DMS79 (cell line): ENCODE results near the gene FZD7.

ENCODE experiments used
- DNase-seq: peaks from one replicate; lab custom pipeline; 2025; lab: John Stamatoyannopoulos, UW

Gene FZD7

DNA sequence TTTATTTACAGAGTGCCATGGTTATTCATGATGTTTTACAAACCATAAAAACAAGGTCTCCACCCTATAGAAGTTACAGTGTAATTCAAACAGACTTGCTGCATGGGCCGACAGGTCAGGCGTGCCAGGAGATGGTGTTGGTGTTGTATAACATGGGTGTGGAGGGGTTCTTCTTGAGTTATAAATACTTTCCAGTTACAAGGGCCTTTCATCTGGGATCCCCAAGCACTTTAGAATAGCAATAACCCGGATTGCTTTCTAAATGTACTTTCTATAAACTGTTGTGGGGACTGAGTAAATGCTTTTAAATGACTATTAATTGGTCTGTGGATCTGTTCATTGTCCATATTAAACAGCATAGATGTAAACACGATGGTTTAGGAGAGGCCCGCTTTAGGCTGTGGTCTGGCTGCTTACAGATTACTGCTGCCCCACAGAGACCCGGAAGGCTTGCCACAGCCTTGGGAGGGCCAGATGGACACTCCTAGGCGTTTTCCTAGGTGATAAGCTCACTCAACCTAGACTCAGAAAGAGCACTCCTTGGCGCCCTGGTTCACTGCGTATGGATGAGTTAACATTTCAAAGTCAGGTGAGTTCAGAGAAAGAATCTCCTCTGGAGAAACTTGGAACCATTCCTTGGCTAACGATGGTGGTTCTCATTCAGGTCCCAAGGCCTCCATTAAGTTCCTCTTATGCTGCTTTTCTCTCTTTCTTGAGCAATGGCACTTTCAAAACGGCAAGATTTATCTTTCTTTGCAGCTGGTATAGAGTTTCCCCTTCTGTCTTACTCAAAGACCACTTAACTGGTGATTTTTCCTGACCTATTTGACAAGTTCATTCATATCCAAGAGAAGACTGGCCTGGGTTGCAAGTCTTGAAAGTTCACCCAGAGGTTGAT is 35.8 kb downstream of the FZD7 start:
- DNase-seq, result peak; percentile 16

DNA sequence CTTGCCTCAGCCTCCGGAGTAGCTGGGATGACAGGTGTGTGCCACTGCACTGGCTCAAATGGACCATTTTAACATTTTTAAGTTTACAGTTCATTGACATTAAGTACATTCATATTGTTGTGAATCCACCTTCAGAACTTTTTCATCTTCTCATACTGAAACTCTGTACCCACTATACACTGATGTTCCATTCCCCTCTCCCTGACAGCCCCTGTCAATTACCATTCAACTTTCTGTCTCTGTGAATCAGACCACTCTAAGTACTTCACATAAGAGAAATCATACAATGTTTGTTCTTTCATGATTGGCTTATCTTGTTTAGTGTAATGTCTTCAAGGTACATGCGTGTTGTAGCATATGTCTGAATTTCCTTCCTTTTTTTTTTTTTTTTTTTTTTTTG is 37.5 kb downstream of the FZD7 start:
- no peak for DNase-seq

DNA sequence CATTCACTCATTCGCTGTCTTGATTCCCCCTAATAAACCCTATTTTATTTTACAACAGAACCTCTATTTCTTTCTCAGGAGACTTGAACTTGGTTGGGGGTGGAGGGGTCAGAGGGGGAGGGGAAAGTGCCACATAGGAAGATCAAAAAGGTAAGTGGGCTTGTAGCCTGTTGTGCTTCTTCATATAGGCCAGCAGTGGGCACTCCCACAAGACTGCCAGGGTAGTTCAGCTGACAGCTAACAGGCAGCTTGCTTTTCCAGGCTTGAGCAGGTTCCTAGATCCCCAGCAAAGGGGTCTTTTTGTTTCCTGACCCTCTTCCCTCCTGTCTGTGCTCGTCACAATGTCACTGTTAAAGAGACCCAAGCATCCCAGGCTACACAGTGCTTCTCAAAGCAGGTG is 38.6 kb downstream of the FZD7 start:
- DNase-seq, result no peak

DNA sequence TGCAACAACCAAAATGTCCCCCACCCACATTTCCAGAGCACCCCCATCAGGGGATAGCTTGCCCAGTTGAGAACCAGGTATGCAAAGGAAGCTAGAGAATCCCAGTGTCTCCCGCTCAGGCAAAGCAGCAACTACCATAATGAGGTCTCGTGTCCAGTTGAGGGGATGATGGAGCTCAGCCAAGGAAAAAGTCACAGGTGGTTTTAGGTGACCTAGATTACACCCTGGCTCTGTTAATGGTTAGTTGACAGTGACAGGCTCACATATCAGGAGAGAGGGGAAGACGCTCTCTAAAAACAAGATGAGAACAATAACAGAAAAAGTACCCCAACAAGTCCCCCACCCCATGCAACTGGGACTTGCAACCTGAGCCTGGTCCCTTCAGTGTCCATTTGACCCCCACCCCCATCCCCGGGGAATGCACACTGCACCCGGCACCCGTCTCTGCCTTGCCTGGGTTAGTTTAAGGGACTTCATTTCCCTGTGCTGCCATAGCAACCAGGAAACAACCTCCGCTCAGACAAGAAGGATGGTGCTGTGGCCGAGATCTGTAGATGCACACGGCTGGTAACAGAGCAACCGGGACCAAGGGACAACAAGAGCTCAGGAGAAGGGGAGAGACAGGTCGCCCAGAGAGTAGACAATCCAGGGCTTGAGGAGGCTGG is 39.2 kb downstream of the FZD7 start, which contains the start of gene KIAA2012:
Gene KIAA2012, plus strand, starts transcription at position 519 of the 665 bp plus-strand sequence. CDS start 373 bp downstream, outside the sequence.
- no peak for DNase-seq

DNA sequence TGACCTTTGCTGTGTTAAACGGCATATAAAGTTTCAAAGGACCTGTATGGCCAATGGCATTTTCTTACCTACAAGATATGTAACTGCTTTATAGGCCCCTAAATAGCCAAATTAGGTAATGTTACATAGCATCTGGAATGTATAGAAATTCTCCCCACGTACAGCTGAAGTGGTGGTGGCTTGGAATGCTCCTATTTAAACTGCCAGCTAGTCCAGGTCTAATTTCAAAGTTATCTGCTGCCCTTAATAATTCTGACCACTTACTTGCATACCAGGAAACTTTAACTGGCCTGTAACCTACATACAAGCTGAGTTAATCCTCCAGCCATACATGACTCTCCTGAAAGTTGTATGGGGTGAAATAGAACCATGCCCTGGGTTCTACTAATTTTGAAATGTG is 40.7 kb downstream of the FZD7 start:
- DNase-seq, result no peak

DNA sequence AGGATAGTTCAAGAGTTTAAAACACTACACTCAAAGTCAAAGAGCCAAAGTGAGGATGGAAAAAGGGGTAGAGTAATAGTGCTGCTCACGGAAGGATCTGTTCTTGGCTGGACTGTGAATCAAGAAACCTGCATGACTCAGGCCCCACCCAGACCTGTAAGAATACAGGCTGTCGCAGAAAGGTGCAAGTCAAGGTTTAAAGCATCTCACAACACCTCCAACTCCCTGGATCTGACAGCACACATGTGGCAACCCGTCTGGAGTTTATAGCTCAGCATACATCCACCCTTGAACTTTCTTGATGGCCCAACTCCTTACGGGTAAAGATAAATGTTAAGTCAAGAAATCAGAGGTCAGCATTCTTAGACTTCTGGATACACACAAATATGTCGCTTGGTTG is 45.7 kb downstream of the FZD7 start:
- no peak for DNase-seq

DNA sequence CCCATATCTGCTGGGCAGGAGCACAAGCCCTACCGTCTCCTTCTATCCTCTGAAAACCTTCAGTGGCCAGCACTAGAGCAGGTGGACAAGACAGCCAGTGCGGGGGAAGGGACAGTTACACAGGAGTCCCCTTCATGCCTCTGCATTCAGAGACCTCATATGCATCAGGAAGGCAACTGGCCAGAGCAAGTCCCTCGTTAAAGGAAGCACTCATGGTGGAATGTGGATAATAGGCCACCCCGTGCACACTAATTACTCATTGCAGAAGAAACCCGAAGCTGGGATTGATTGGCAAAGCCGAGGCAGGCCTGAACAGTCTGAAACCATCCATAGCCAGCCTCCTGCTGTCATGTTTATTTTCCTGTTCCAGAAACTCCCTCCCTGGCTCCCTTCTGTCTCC is 50.6 kb downstream of the FZD7 start:
- peak; percentile 73 for DNase-seq
